ENCODE results near the gene OCA2.

Gene OCA2

DNA sequence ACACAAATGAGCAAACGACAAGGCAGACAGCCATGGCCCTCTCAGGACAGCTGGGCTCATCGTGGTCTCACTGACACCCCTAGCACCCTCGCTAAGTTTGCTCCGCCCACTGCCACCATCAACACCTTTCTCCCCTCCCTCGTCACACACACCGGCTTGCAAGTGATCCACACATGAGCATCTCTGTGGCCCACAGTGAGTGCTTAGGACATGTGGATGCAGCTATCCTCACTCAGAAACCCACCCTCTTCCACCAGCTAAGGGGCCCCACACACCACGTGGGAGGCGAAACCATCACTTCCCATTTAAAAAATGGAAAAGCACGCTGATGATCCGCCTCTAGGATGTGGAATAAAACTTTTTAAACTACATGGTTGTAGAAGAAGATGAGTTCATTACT, 105.6 kb downstream of the OCA2 start:
- no peak overlapping the region for H2BK12ac ChIP-seq (ENCODE audit: low read length)
- H3K23ac ChIP-seq (ENCODE audit: low read length), result no peak overlapping the region
- H3K4me2 ChIP-seq (ENCODE audit: low read length), result no peak overlapping the region
- H3K4ac ChIP-seq (ENCODE audit: low read depth, low read length), result no peak overlapping the region
- H2AK5ac ChIP-seq (ENCODE audit: low read length), result no peak overlapping the region
- no peak for DNase-seq
- no peak overlapping the region for H4K8ac ChIP-seq (ENCODE audit: low read depth, low read length)
- no peak overlapping the region for H2BK5ac ChIP-seq (ENCODE audit: low read depth, low read length, poor library complexity)
- no peaks in the 10 kb centered on the region for H3K36me3 ChIP-seq (ENCODE audit: control insufficient read depth in 1 of 2, insufficient read depth in 2 of 2, low read length in 2 of 2)
- H3K4me1 ChIP-seq (ENCODE audit: control insufficient read depth in 1 of 2, insufficient read depth in 2 of 2, low read length in 2 of 2), result no peaks in the 10 kb centered on the region
- H3K14ac ChIP-seq (ENCODE audit: low read length), result no peak overlapping the region
- no peak overlapping the region for H4K91ac ChIP-seq (ENCODE audit: low read depth, low read length)
- peaks cover 2% of the 10 kb centered on the region for H3K9me3 ChIP-seq (ENCODE audit: insufficient read depth, low read depth, low read length)
- no peaks in the 10 kb centered on the region for H3K79me1 ChIP-seq (ENCODE audit: low read length)
- WGBS (ENCODE audit: extremely low coverage, insufficient coverage, insufficient read length), result no CpG with 5 or more reads among the region's 10 CpGs
- no peak overlapping the region for H3K4me3 ChIP-seq (ENCODE audit: low read depth, low read length)
- H3K9ac ChIP-seq (ENCODE audit: low read length), result no peak overlapping the region
- H4K12ac ChIP-seq (ENCODE audit: low read depth, low read length), result no peak overlapping the region
- no peaks in the 10 kb centered on the region for H3K27me3 ChIP-seq (ENCODE audit: insufficient read depth, low read length)
- H3K79me2 ChIP-seq (ENCODE audit: control insufficient read depth, insufficient read depth, low read length, poor library complexity), result no peaks in the 10 kb centered on the region
- H2BK120ac ChIP-seq (ENCODE audit: insufficient read depth, low read length, poor library complexity), result no peak overlapping the region
- no peak overlapping the region for H2AFZ ChIP-seq (ENCODE audit: insufficient read depth, low read length, poor library complexity)
- no peak overlapping the region for H3K18ac ChIP-seq (ENCODE audit: low read length)
- no peak overlapping the region for H3K27ac ChIP-seq (ENCODE audit: low read depth, low read length)

DNA sequence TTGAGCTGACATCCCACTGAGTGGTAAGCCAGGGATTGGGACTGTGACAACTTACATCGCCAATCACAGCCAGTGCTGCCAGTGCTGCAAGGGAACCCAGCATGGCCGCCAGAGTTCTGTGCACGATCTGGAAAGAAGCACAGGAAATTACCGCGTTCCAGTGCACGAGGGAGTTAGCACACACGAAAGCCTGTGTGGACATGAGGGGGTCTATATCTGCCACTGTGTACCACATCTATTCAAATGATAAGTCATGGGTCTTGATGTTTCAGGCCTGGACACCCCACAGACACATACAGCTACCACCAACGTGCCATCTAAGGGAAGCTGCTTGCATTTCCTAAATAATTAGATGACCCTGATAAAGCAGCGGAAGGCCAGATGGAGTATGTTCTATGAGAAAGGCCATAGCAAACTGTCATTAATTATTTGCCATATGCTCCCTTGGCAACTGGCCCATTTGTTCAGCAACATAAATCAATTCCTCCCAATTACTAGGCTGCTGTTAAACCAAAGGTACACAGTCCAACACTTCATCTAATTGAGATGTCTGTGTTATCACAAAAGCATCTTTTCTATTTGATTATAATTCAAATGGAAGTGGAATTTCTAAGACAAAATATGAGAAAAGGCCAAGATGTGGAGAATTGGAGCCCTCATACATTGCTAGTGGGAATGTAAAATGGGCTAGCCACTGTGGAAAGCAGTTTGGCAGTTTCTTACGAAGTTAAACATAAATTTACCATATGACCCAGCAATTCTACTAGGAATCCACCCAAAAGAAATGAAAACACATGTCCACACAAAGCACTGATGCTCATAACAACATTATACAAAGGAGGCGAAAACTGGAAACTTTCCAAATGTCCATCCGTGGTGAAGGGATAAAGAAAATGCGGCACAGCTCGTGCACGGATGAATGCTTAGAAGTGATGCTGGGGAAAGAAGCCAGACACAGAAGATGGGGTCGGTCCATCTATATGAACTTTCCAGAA, 108.3 kb downstream of the OCA2 start:
- Histone ChIP-seq H2BK12ac (ENCODE audit: low read length) (no peak overlapping the region), H3K9me3 (ENCODE audit: insufficient read depth, low read depth, low read length) (peaks cover 2% of the 10 kb centered on the region), H3K4me3 (ENCODE audit: low read depth, low read length) (no peak overlapping the region), H3K4me2 (ENCODE audit: low read length) (no peak overlapping the region), H3K4ac (ENCODE audit: low read depth, low read length) (no peak overlapping the region), H3K79me2 (ENCODE audit: control insufficient read depth, insufficient read depth, low read length, poor library complexity) (no peaks in the 10 kb centered on the region), H2AK5ac (ENCODE audit: low read length) (no peak overlapping the region), H2AFZ (ENCODE audit: insufficient read depth, low read length, poor library complexity) (no peak overlapping the region), H3K79me1 (ENCODE audit: low read length) (no peaks in the 10 kb centered on the region), H2BK120ac (ENCODE audit: insufficient read depth, low read length, poor library complexity) (no peak overlapping the region), H3K23ac (ENCODE audit: low read length) (no peak overlapping the region), H2BK5ac (ENCODE audit: low read depth, low read length, poor library complexity) (no peak overlapping the region), H4K8ac (ENCODE audit: low read depth, low read length) (no peak overlapping the region), H3K18ac (ENCODE audit: low read length) (no peak overlapping the region), H4K12ac (ENCODE audit: low read depth, low read length) (no peak overlapping the region), H3K4me1 (ENCODE audit: control insufficient read depth in 1 of 2, insufficient read depth in 2 of 2, low read length in 2 of 2) (no peaks in the 10 kb centered on the region), H3K9ac (ENCODE audit: low read length) (no peak overlapping the region), H3K14ac (ENCODE audit: low read length) (no peak overlapping the region), H4K91ac (ENCODE audit: low read depth, low read length) (no peak overlapping the region), H3K36me3 (ENCODE audit: control insufficient read depth in 1 of 2, insufficient read depth in 2 of 2, low read length in 2 of 2) (no peaks in the 10 kb centered on the region), H3K27me3 (ENCODE audit: insufficient read depth, low read length) (no peaks in the 10 kb centered on the region), H3K27ac (ENCODE audit: low read depth, low read length) (no peak overlapping the region)
- DNase-seq, result no peak
- no CpG with 5 or more reads among the region's 16 CpGs for WGBS (ENCODE audit: extremely low coverage, insufficient coverage, insufficient read length)

DNA sequence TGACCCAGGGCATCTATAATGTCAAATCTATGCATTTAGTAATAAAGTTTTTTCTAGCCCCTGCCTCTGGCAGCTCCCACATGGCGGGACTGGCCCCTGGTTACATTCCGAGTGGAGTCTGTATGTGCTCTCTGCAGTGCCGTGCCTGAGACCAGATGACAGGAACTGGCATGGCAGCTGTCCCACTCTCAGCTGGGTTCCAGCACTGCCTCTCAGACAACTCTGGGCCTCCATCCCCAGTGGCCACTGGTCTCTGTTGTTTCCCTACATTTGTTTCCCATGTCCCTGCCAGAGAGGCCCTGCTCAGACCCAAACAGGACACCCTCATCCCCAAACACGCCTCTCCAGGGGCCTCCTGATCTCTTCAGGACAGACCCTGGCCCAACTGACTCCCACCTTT, 109.3 kb downstream of the OCA2 start:
- Histone ChIP-seq H4K12ac (ENCODE audit: low read depth, low read length) (no peak overlapping the region), H3K23ac (ENCODE audit: low read length) (no peak overlapping the region), H3K79me2 (ENCODE audit: control insufficient read depth, insufficient read depth, low read length, poor library complexity) (no peaks in the 10 kb centered on the region), H3K18ac (ENCODE audit: low read length) (no peak overlapping the region), H3K9ac (ENCODE audit: low read length) (peak overlapping the region; percentile 59), H2BK5ac (ENCODE audit: low read depth, low read length, poor library complexity) (no peak overlapping the region), H3K27me3 (ENCODE audit: insufficient read depth, low read length) (no peaks in the 10 kb centered on the region), H3K4me1 (ENCODE audit: control insufficient read depth in 1 of 2, insufficient read depth in 2 of 2, low read length in 2 of 2) (no peaks in the 10 kb centered on the region), H3K9me3 (ENCODE audit: insufficient read depth, low read depth, low read length) (peaks cover 2% of the 10 kb centered on the region), H3K4ac (ENCODE audit: low read depth, low read length) (no peak overlapping the region), H3K27ac (ENCODE audit: low read depth, low read length) (no peak overlapping the region), H3K36me3 (ENCODE audit: control insufficient read depth in 1 of 2, insufficient read depth in 2 of 2, low read length in 2 of 2) (no peaks in the 10 kb centered on the region), H2AK5ac (ENCODE audit: low read length) (no peak overlapping the region), H2BK12ac (ENCODE audit: low read length) (no peak overlapping the region), H3K14ac (ENCODE audit: low read length) (no peak overlapping the region), H4K91ac (ENCODE audit: low read depth, low read length) (no peak overlapping the region), H4K8ac (ENCODE audit: low read depth, low read length) (no peak overlapping the region), H3K79me1 (ENCODE audit: low read length) (no peaks in the 10 kb centered on the region), H2AFZ (ENCODE audit: insufficient read depth, low read length, poor library complexity) (no peak overlapping the region), H3K4me3 (ENCODE audit: low read depth, low read length) (no peak overlapping the region), H3K4me2 (ENCODE audit: low read length) (no peak overlapping the region), H2BK120ac (ENCODE audit: insufficient read depth, low read length, poor library complexity) (no peak overlapping the region)
- no peak for DNase-seq
- WGBS (ENCODE audit: extremely low coverage, insufficient coverage, insufficient read length), result no CpG with 5 or more reads among the region's 4 CpGs

DNA sequence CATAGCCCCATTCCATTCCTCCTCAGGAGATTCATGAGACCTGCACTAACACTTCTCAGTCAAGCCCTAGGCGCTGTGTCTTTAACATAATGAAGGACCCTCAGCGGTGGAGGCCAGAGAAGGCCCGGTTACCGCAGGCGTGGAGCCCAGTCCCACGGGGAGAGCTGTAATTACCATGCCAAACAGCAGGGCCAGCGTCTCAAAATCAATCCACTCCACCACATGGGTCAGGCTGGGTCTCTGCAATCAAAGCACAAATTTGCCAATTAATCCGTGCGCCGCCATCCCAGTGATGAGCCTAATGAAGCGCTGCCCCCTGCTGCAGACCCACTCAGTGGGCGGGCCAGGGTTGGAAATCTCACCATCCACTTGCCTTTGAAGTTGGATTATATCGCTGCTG, 109.7 kb downstream of the OCA2 start:
- DNase-seq, result no peak
- no peak overlapping the region for H4K12ac ChIP-seq (ENCODE audit: low read depth, low read length)
- H3K79me1 ChIP-seq (ENCODE audit: low read length), result no peaks in the 10 kb centered on the region
- WGBS (ENCODE audit: extremely low coverage, insufficient coverage, insufficient read length), result no CpG with 5 or more reads among the region's 13 CpGs
- H2AFZ ChIP-seq (ENCODE audit: insufficient read depth, low read length, poor library complexity), result no peak overlapping the region
- peaks cover 2% of the 10 kb centered on the region for H3K9me3 ChIP-seq (ENCODE audit: insufficient read depth, low read depth, low read length)
- no peaks in the 10 kb centered on the region for H3K4me1 ChIP-seq (ENCODE audit: control insufficient read depth in 1 of 2, insufficient read depth in 2 of 2, low read length in 2 of 2)
- no peak overlapping the region for H2BK5ac ChIP-seq (ENCODE audit: low read depth, low read length, poor library complexity)
- no peak overlapping the region for H3K9ac ChIP-seq (ENCODE audit: low read length)
- no peak overlapping the region for H3K4ac ChIP-seq (ENCODE audit: low read depth, low read length)
- H3K14ac ChIP-seq (ENCODE audit: low read length), result no peak overlapping the region
- H2AK5ac ChIP-seq (ENCODE audit: low read length), result no peak overlapping the region
- H3K23ac ChIP-seq (ENCODE audit: low read length), result no peak overlapping the region
- H3K27ac ChIP-seq (ENCODE audit: low read depth, low read length), result no peak overlapping the region
- no peaks in the 10 kb centered on the region for H3K27me3 ChIP-seq (ENCODE audit: insufficient read depth, low read length)
- no peak overlapping the region for H3K18ac ChIP-seq (ENCODE audit: low read length)
- no peak overlapping the region for H3K4me2 ChIP-seq (ENCODE audit: low read length)
- no peaks in the 10 kb centered on the region for H3K79me2 ChIP-seq (ENCODE audit: control insufficient read depth, insufficient read depth, low read length, poor library complexity)
- no peak overlapping the region for H3K4me3 ChIP-seq (ENCODE audit: low read depth, low read length)
- H2BK120ac ChIP-seq (ENCODE audit: insufficient read depth, low read length, poor library complexity), result no peak overlapping the region
- no peak overlapping the region for H2BK12ac ChIP-seq (ENCODE audit: low read length)
- no peak overlapping the region for H4K91ac ChIP-seq (ENCODE audit: low read depth, low read length)
- H4K8ac ChIP-seq (ENCODE audit: low read depth, low read length), result no peak overlapping the region
- H3K36me3 ChIP-seq (ENCODE audit: control insufficient read depth in 1 of 2, insufficient read depth in 2 of 2, low read length in 2 of 2), result no peaks in the 10 kb centered on the region

Data from trophoblast cell (in vitro differentiated cells and primary cell).